H9 (cell line): ENCODE measurements around the gene CCL13. TPM values are rescaled to one million over a fixed set of nuclear protein-coding genes. Genes with fewer than 3 reads are reported as not detected.

Source experiments
- DNase-seq: peaks from one replicate; pipeline ENCODE4 v3.0.0-alpha.2; 2017
- H2AFZ ChIP-seq: one replicate; pipeline ENCODE4 v1.6.1; 2013; ENCODE audit warnings: mild to moderate bottlenecking, low read length, control low read depth, moderate library complexity
- H2AK5ac ChIP-seq: 2 replicates; pipeline ENCODE4 v1.6.1; 2013; ENCODE audit warnings: low read length, control low read depth, mixed read lengths; ENCODE audit not compliant: insufficient read length
- H2BK120ac ChIP-seq: one replicate; pipeline ENCODE4 v1.6.1; 2013; ENCODE audit warnings: low read depth, mild to moderate bottlenecking, low read length, control low read depth, inconsistent platforms; ENCODE audit not compliant: poor library complexity, severe bottlenecking
- H2BK12ac ChIP-seq: 2 replicates; pipeline ENCODE4 v1.6.1; 2013; ENCODE audit warnings: low read length, control low read depth, mixed read lengths, low read depth; ENCODE audit not compliant: insufficient read length
- H2BK15ac ChIP-seq: 2 replicates; pipeline ENCODE4 v1.6.1; 2013; ENCODE audit warnings: low read depth, low read length, control low read depth
- H2BK20ac ChIP-seq: one replicate; pipeline ENCODE4 v1.6.1; 2013; ENCODE audit warnings: low read depth, mild to moderate bottlenecking, low read length, control low read depth, inconsistent platforms; ENCODE audit not compliant: poor library complexity, severe bottlenecking
- H2BK5ac ChIP-seq: 2 replicates; pipeline ENCODE4 v1.6.1; 2013; ENCODE audit warnings: low read length, control low read depth, mixed read lengths; ENCODE audit not compliant: insufficient read length
- H3K14ac ChIP-seq: 2 replicates; pipeline ENCODE4 v1.6.1; 2013; ENCODE audit warnings: low read length, control low read depth; ENCODE audit not compliant: insufficient read depth
- H3K18ac ChIP-seq: 2 replicates; pipeline ENCODE4 v1.6.1; 2013; ENCODE audit warnings: low read depth, mild to moderate bottlenecking, mixed read lengths, low read length, control low read depth; ENCODE audit not compliant: insufficient read length
- H3K23ac ChIP-seq: 2 replicates; pipeline ENCODE4 v1.6.1; 2013; ENCODE audit warnings: low read length, control low read depth, mixed read lengths, low read depth; ENCODE audit not compliant: insufficient read length
- H3K23me2 ChIP-seq: 2 replicates; pipeline ENCODE4 v1.6.1; 2013; ENCODE audit warnings: low read depth, mild to moderate bottlenecking, mixed read lengths, low read length, control low read depth; ENCODE audit not compliant: insufficient read length, poor library complexity, severe bottlenecking
- H3K27ac ChIP-seq: 2 replicates; pipeline ENCODE4 v1.5.1; 2013; ENCODE audit warnings: low read length, control low read depth, mixed read lengths, low read depth; ENCODE audit not compliant: insufficient read length
- H3K27me3 ChIP-seq: 2 replicates; pipeline ENCODE4 v1.6.1; 2013; ENCODE audit warnings: low read length, control low read depth, inconsistent platforms; ENCODE audit not compliant: insufficient read depth
- H3K4ac ChIP-seq: 2 replicates; pipeline ENCODE4 v1.6.1; 2013; ENCODE audit warnings: low read depth, mild to moderate bottlenecking, control low read depth, inconsistent platforms, low read length, moderate library complexity
- H3K4me1 ChIP-seq: 2 replicates; pipeline ENCODE4 v1.6.1; 2013; ENCODE audit warnings: low read length, control low read depth, inconsistent platforms; ENCODE audit not compliant: insufficient read depth
- H3K4me2 ChIP-seq: 2 replicates; pipeline ENCODE4 v1.6.1; 2013; ENCODE audit warnings: low read length, control low read depth, mixed read lengths; ENCODE audit not compliant: insufficient read length, insufficient read depth
- H3K56ac ChIP-seq: 2 replicates; pipeline ENCODE4 v1.6.1; 2013; ENCODE audit warnings: low read depth, mild to moderate bottlenecking, mixed read lengths, low read length, control low read depth; ENCODE audit not compliant: insufficient read length
- H3K79me1 ChIP-seq: 2 replicates; pipeline ENCODE4 v1.6.1; 2013; ENCODE audit warnings: low read depth, mild to moderate bottlenecking, moderate library complexity, low read length, control low read depth, inconsistent platforms; ENCODE audit not compliant: insufficient read depth, poor library complexity, severe bottlenecking
- H3K79me2 ChIP-seq: 2 replicates; pipeline ENCODE4 v1.6.1; 2013; ENCODE audit warnings: low read length, control low read depth, inconsistent platforms; ENCODE audit not compliant: insufficient read depth
- H3K9ac ChIP-seq: 2 replicates; pipeline ENCODE4 v1.6.1; 2013; ENCODE audit warnings: low read length, control low read depth, mixed read lengths; ENCODE audit not compliant: insufficient read length; ENCODE audit errors: extremely low read depth
- H3K9me3 ChIP-seq: one replicate; pipeline ENCODE4 v1.6.1; 2013; ENCODE audit warnings: low read depth, low read length, inconsistent platforms; ENCODE audit not compliant: control insufficient read depth
- H3T11ph ChIP-seq: one replicate; pipeline ENCODE4 v1.6.1; 2013; ENCODE audit warnings: mild to moderate bottlenecking, low read length, control low read depth, inconsistent platforms
- H4K20me1 ChIP-seq: one replicate; pipeline ENCODE4 v1.6.1; 2013; ENCODE audit not compliant: control insufficient read depth, insufficient read length, insufficient read depth
- H4K5ac ChIP-seq: 2 replicates; pipeline ENCODE4 v1.6.1; 2013; ENCODE audit warnings: low read depth, mild to moderate bottlenecking, mixed read lengths, low read length, control low read depth; ENCODE audit not compliant: insufficient read length
- H4K8ac ChIP-seq: replicated peaks from 2 replicates; pipeline ENCODE4 v1.6.1; 2013; ENCODE audit warnings: low read length, control low read depth, mixed read lengths, low read depth; ENCODE audit not compliant: insufficient read length
- H4K91ac ChIP-seq: 2 replicates; pipeline ENCODE4 v1.6.1; 2013; ENCODE audit warnings: low read depth, mild to moderate bottlenecking, moderate library complexity, mixed read lengths, low read length, control low read depth; ENCODE audit not compliant: insufficient read length
- H3K27ac Mint-ChIP-seq, 3 experiments: 2 replicates in 2 of 3; 3 replicates in 1 of 3; pipeline ENCODE4 v1.8.0; 2020 to 2021; ENCODE audit warnings: mixed read lengths in 3 of 3, mild to moderate bottlenecking in 1 of 3, moderate library complexity in 1 of 3
- H3K27me3 Mint-ChIP-seq: 2 replicates; pipeline ENCODE4 v1.8.0; 2021; ENCODE audit warnings: low read depth, mild to moderate bottlenecking, moderate library complexity, mixed read lengths
- H3K36me3 Mint-ChIP-seq, 3 experiments: 2 replicates in 2 of 3; 3 replicates in 1 of 3; pipeline ENCODE4 v1.8.0; 2020 to 2021; ENCODE audit warnings: low read depth in 3 of 3, mixed read lengths in 3 of 3; ENCODE audit not compliant: insufficient read depth in 1 of 3
- H3K4me1 Mint-ChIP-seq, 2 experiments: 2 replicates each; pipeline ENCODE4 v1.8.0; 2020; ENCODE audit warnings: mixed read lengths in 2 of 2
- H3K4me3 Mint-ChIP-seq, 2 experiments: 2 replicates in 1 of 2; 3 replicates in 1 of 2; pipeline ENCODE4 v1.8.0; 2020 to 2021; ENCODE audit warnings: mild to moderate bottlenecking in 2 of 2, mixed read lengths in 2 of 2, moderate library complexity in 1 of 2
- H3K9me3 Mint-ChIP-seq, 2 experiments: 2 replicates in 1 of 2; 3 replicates in 1 of 2; pipeline ENCODE4 v1.8.0; 2020; ENCODE audit warnings: mild to moderate bottlenecking in 2 of 2, mixed read lengths in 2 of 2, moderate library complexity in 1 of 2
- WGBS: extraction: QIAGEN DNeasy Blood & Tissue Kit; methylation state at CpG from one replicate; pipeline ENCODE4 v1.1.7; 2013; ENCODE audit warnings: missing lambda C conversion rate, low lambda C conversion rate, mixed read lengths; ENCODE audit not compliant: insufficient read length; ENCODE audit errors: extremely low coverage; 5-methylcytosine and 5-hydroxymethylcytosine counted together
- total RNA-seq: library from RNA; stranded (reverse); gene quantifications from 2 replicates; pipeline ENCODE4 v1.2.1, GENCODE V29; 2021
- TF ChIP-seq, protein P1 (sequence below): fragments of 200-600 bp; sonication (generic); conservative IDR thresholded peaks from 3 replicates; pipeline ENCODE4 v1.8.0; 2021; ENCODE audit warnings: antibody characterized with exemption, mild to moderate bottlenecking

The CCL13 gene
- total RNA-seq, 1 experiment from 2014 or later = not detected

DNA sequence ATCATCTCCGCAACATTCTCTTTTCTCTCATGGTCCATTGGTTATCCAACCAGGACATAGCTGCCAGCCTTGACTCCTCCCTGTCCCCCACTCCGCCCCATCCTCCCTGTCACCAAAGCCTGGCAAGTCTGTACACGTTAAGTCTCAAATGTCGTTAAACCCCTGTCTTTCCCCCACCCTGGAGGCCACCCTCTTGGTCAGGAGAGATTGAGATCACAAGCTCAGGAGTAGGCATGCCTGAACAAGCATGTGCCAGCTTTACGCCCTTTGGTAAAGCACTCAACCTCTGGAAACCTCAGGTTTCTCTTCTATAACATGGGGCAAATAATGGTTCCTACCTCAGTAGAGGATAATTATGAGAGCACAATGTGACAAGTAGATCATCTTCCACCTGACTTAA lies 44.9 kb downstream of the CCL13 start:
- no peak overlapping the region for H3K4me2 ChIP-seq
- H3K79me1 ChIP-seq = no peaks in the 10 kb centered on the region
- no CpG with 5 or more reads among the region's 5 CpGs for WGBS
- H2BK12ac ChIP-seq = no peak overlapping the region
- TF ChIP-seq, protein P1, sequence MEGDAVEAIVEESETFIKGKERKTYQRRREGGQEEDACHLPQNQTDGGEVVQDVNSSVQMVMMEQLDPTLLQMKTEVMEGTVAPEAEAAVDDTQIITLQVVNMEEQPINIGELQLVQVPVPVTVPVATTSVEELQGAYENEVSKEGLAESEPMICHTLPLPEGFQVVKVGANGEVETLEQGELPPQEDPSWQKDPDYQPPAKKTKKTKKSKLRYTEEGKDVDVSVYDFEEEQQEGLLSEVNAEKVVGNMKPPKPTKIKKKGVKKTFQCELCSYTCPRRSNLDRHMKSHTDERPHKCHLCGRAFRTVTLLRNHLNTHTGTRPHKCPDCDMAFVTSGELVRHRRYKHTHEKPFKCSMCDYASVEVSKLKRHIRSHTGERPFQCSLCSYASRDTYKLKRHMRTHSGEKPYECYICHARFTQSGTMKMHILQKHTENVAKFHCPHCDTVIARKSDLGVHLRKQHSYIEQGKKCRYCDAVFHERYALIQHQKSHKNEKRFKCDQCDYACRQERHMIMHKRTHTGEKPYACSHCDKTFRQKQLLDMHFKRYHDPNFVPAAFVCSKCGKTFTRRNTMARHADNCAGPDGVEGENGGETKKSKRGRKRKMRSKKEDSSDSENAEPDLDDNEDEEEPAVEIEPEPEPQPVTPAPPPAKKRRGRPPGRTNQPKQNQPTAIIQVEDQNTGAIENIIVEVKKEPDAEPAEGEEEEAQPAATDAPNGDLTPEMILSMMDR = no peak
- Mint-ChIP-seq H3K36me3 (no peaks in the 10 kb centered on the region), H3K4me1 (peaks cover 30 to 33% of the 10 kb centered on the region in 2 experiments), H3K9me3 (no peaks in the 10 kb centered on the region; a peak in 1 of 5 replicates), H3K4me3 (no peak overlapping the region), H3K27ac (no peak overlapping the region), H3K27me3 (peaks cover 8% of the 10 kb centered on the region)
- no peak overlapping the region for H3K4ac ChIP-seq
- no peak overlapping the region for H4K8ac ChIP-seq
- no peak overlapping the region for H3T11ph ChIP-seq
- no peak overlapping the region for H3K18ac ChIP-seq
- peak; percentile 25 for DNase-seq
- H3K56ac ChIP-seq = no peak overlapping the region
- H3K27ac ChIP-seq = no peak overlapping the region
- H4K91ac ChIP-seq = no peak overlapping the region
- no peaks in the 10 kb centered on the region for H3K23me2 ChIP-seq
- H3K27me3 ChIP-seq = no peaks in the 10 kb centered on the region
- H3K4me1 ChIP-seq = no peaks in the 10 kb centered on the region
- H2BK15ac ChIP-seq = no peak overlapping the region
- H3K79me2 ChIP-seq = no peaks in the 10 kb centered on the region
- H2BK5ac ChIP-seq = no peak overlapping the region
- H2AK5ac ChIP-seq = no peak overlapping the region
- H2AFZ ChIP-seq = no peak overlapping the region
- H3K9ac ChIP-seq = no peak overlapping the region
- H3K14ac ChIP-seq = no peak overlapping the region
- no peak overlapping the region for H2BK20ac ChIP-seq
- H4K20me1 ChIP-seq = no peaks in the 10 kb centered on the region
- H4K5ac ChIP-seq = no peak overlapping the region
- H2BK120ac ChIP-seq = no peak overlapping the region
- H3K23ac ChIP-seq = no peak overlapping the region
- H3K9me3 ChIP-seq = no peaks in the 10 kb centered on the region
